Naive B cell (primary cell): Measurements from ENCODE around the gene KCNQ2. TPM values are rescaled to one million over a fixed set of nuclear protein-coding genes. Genes with fewer than 3 reads are reported as not detected.

Source experiments
- ATAC-seq, 2 donors: fragments of 150-1000 bp; cut with Tn5 transposase; 2 replicates each; pipeline ENCODE4 v1.10.0; 2021; ENCODE audit warnings: low read depth in 2 of 2, mild to moderate bottlenecking in 2 of 2, moderate library complexity in 2 of 2
- DNase-seq: peaks from one replicate; pipeline ENCODE4 v3.0.0; 2022
- H3K27ac Mint-ChIP-seq, 6 donors: one replicate each; pipeline ENCODE4 v1.8.0; 2020 to 2022; ENCODE audit warnings: mild to moderate bottlenecking in 6 of 6, mixed read lengths in 6 of 6, moderate library complexity in 5 of 6, inconsistent platforms in 2 of 6
- H3K27me3 Mint-ChIP-seq, 3 donors: one replicate each; pipeline ENCODE4 v1.8.0; 2021 to 2022; ENCODE audit warnings: mixed read lengths in 3 of 3, mild to moderate bottlenecking in 1 of 3
- H3K36me3 Mint-ChIP-seq, 2 donors: one replicate each; pipeline ENCODE4 v1.8.0; 2020 to 2022; ENCODE audit warnings: mixed read lengths in 2 of 2, inconsistent platforms in 1 of 2, mild to moderate bottlenecking in 1 of 2
- H3K4me1 Mint-ChIP-seq, 3 donors: one replicate each; pipeline ENCODE4 v1.8.0; 2020 to 2022; ENCODE audit warnings: mixed read lengths in 3 of 3, inconsistent platforms in 1 of 3, mild to moderate bottlenecking in 1 of 3, moderate library complexity in 1 of 3
- H3K4me3 Mint-ChIP-seq, 8 donors: one replicate each; pipeline ENCODE4 v1.8.0; 2020 to 2022; ENCODE audit warnings: mild to moderate bottlenecking in 8 of 8, mixed read lengths in 8 of 8, moderate library complexity in 8 of 8, inconsistent platforms in 2 of 8
- H3K9me3 Mint-ChIP-seq, 7 donors: one replicate each; pipeline ENCODE4 v1.8.0; 2020 to 2022; ENCODE audit warnings: mixed read lengths in 7 of 7, mild to moderate bottlenecking in 5 of 7, inconsistent platforms in 2 of 7, moderate library complexity in 1 of 7
- polyA plus RNA-seq, 6 donors: library from polyadenylated mRNA; unstranded; fragments of 300-500 nt; fragmentation: Illumina TruSeq; gene quantifications; one replicate each; pipeline ENCODE4 v1.2.3, GENCODE V29; 2021; ENCODE audit warnings: low read depth in 6 of 6

The KCNQ2 gene
- polyA plus RNA-seq, 6 donors from 2014 or later = 0.54 to 1.1 TPM; not detected in 4

GRCh38 chr20:63413963-63414684 lies 58.3 kb downstream of the KCNQ2 start:
- DNase-seq = no peak
- no peaks in the 10 kb centered on the region for H3K36me3 Mint-ChIP-seq
- no peak for ATAC-seq
- H3K4me3 Mint-ChIP-seq = no peak overlapping the region
- peaks cover 0 to under 1% (median 0%) of the 10 kb centered on the region in 7 donors for H3K9me3 Mint-ChIP-seq
- H3K27me3 Mint-ChIP-seq = peaks cover 0 to 35% (median 6%) of the 10 kb centered on the region in 3 donors
- peaks cover 0 to under 1% (median 0%) of the 10 kb centered on the region in 3 donors for H3K4me1 Mint-ChIP-seq
- H3K27ac Mint-ChIP-seq = no peak overlapping the region

- DNase-seq (no peak), ATAC-seq (no peak)
- Mint-ChIP-seq H3K27ac (no peak overlapping the region), H3K4me3 (no peak overlapping the region), H3K36me3 (no peaks in the 10 kb centered on the region), H3K27me3 (peaks cover 0 to 30% (median 6%) of the 10 kb centered on the region in 3 donors), H3K9me3 (peaks cover 0 to 2% (median 0%) of the 10 kb centered on the region in 7 donors), H3K4me1 (peaks cover 0 to 4% (median 0%) of the 10 kb centered on the region in 3 donors)
Measured at GRCh38 chr20:63413323-63413722, 59.1 kb downstream of the KCNQ2 start.

DNA sequence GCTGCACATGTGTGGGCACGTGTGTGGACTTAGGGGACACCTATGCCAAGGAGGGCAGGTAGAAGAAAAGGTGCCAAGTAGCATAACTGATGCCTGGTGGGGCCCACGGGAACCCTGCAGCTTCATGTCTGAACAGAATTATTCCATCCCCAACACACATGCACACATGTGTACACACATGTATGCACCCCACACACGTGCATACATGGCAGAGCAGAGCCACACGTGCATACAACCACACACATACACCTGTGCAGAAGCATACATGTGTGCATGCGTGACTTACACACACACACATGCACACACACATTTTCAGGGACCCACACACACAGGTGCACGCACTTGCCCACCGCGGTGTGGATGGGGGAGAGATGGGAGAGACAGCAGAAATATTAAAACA lies 59.6 kb downstream of the KCNQ2 start:
- Mint-ChIP-seq H3K4me1 (peaks cover 0 to 4% (median 0%) of the 10 kb centered on the region in 3 donors), H3K27ac (no peak overlapping the region), H3K36me3 (no peaks in the 10 kb centered on the region), H3K9me3 (peaks cover 0 to 2% (median 0%) of the 10 kb centered on the region in 7 donors), H3K4me3 (peak overlapping the region in 1 of 8 donors; percentile 68), H3K27me3 (peaks cover 0 to 26% (median 6%) of the 10 kb centered on the region in 3 donors)
- ATAC-seq (no peak), DNase-seq (no peak)

DNA sequence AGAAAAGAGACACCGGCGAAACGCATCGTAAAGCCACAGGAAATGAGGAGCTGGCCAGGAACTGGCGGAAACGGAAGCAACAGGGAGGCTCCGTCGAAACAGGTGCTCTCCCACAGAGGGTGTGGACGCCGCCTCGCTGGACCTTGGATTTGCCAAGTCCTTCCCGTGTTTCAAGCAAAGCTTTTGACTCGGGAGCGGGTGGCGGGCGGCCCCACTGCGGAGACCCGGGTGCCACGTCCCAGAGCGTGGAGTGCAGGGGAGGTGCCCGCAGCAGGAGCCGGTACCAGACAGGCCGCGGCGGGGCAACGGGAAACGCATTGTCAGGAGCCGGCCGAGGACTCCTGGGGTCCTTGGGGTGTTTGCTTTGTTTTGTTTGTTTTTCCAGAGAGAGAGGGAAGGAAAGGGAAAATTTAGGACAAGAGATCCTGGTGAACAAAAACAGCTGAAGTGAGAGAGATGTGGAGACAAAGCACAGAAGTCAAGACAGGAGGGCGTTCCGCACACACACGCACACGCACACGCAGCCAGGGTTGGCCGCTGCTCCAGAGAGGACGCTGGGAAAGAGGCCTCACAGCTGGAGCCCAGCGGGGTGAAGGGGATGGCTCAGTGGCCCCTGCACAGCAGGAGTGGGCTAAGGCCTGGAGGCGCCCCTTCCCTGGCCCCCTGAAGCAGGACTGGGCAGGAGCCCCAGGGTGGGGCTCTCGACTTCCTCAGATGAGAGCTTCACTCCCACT lies 60.4 kb downstream of the KCNQ2 start:
- peaks cover 0 to 21% (median 6%) of the 10 kb centered on the region in 3 donors for H3K27me3 Mint-ChIP-seq
- peak overlapping the region in 1 of 8 donors; percentile 19 for H3K4me3 Mint-ChIP-seq
- H3K36me3 Mint-ChIP-seq = no peaks in the 10 kb centered on the region
- peaks cover 0 to 4% (median 0%) of the 10 kb centered on the region in 3 donors for H3K4me1 Mint-ChIP-seq
- ATAC-seq (no peak), DNase-seq (no peak)
- no peak overlapping the region for H3K27ac Mint-ChIP-seq
- H3K9me3 Mint-ChIP-seq = peaks cover 0 to 2% (median 0%) of the 10 kb centered on the region in 7 donors

- Mint-ChIP-seq H3K4me1 (peaks cover 0 to 4% (median 0%) of the 10 kb centered on the region in 3 donors), H3K27me3 (peaks cover 0 to 17% (median 6%) of the 10 kb centered on the region in 3 donors), H3K4me3 (peak overlapping the region in 1 of 8 donors; percentile 19), H3K36me3 (no peaks in the 10 kb centered on the region), H3K27ac (no peak overlapping the region), H3K9me3 (peaks cover 0 to 2% (median 0%) of the 10 kb centered on the region in 7 donors)
- ATAC-seq = no peak
- no peak for DNase-seq
Measured at GRCh38 chr20:63411151-63411897, 61.1 kb downstream of the KCNQ2 start.

GRCh38 chr20:63409834-63410435 lies 62.5 kb downstream of the KCNQ2 start:
- no peak for ATAC-seq

GRCh38 chr20:63409066-63409833 lies 63.2 kb downstream of the KCNQ2 start:
- Mint-ChIP-seq H3K4me3 (no peak overlapping the region), H3K36me3 (no peaks in the 10 kb centered on the region), H3K27ac (peak overlapping the region in 1 of 6 donors; percentile 81), H3K9me3 (peaks cover 0 to 2% (median 0%) of the 10 kb centered on the region in 7 donors), H3K4me1 (peaks cover 0 to 4% (median 0%) of the 10 kb centered on the region in 3 donors), H3K27me3 (peaks cover 0 to 17% (median 6%) of the 10 kb centered on the region in 3 donors)
- ATAC-seq (no peak), DNase-seq (no peak)

More at GRCh38 chr20:63409834-63410435, 62.5 kb downstream of the KCNQ2 start:
- H3K9me3 Mint-ChIP-seq = peaks cover 0 to 2% (median 0%) of the 10 kb centered on the region in 7 donors
- peaks cover 0 to 17% (median 6%) of the 10 kb centered on the region in 3 donors for H3K27me3 Mint-ChIP-seq
- peaks cover 0 to 4% (median 0%) of the 10 kb centered on the region in 3 donors for H3K4me1 Mint-ChIP-seq
- no peak overlapping the region for H3K4me3 Mint-ChIP-seq
- no peak overlapping the region for H3K27ac Mint-ChIP-seq
- H3K36me3 Mint-ChIP-seq = no peaks in the 10 kb centered on the region
- DNase-seq = no peak

DNA sequence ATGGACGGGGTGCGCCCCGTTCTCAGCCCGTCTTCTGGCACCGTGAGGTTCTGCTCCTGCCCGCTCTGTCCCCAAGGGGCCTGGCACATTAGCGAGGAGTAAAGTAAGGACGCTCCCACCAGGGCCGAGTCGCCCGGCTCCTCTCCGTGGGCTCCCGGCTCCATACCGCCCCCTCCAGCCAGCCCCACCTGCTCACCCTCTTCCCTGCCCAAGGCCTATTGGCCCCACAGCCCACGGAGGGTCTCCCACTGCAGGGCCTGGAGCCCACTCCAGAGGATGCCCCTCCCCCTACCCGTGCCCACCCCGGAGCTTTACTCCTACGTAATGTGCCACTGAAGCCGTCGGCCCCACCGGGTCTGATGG lies 63.8 kb downstream of the KCNQ2 start:
- H3K4me3 Mint-ChIP-seq = no peak overlapping the region
- H3K9me3 Mint-ChIP-seq = peaks cover 0 to 2% (median 0%) of the 10 kb centered on the region in 7 donors
- no peak for DNase-seq
- H3K4me1 Mint-ChIP-seq = peaks cover 0 to 4% (median 0%) of the 10 kb centered on the region in 3 donors
- no peak for ATAC-seq
- H3K27me3 Mint-ChIP-seq = peaks cover 0 to 22% (median 6%) of the 10 kb centered on the region in 3 donors
- H3K27ac Mint-ChIP-seq = peak overlapping the region in 1 of 6 donors; percentile 81
- no peaks in the 10 kb centered on the region for H3K36me3 Mint-ChIP-seq

GRCh38 chr20:63407928-63408683 lies 64.3 kb downstream of the KCNQ2 start:
- no peak for DNase-seq
- Mint-ChIP-seq H3K9me3 (peaks cover 0 to 2% (median 0%) of the 10 kb centered on the region in 7 donors), H3K4me1 (peaks cover 0 to 4% (median 0%) of the 10 kb centered on the region in 3 donors), H3K27me3 (peaks cover 0 to 21% (median 6%) of the 10 kb centered on the region in 3 donors), H3K4me3 (no peak overlapping the region), H3K36me3 (no peaks in the 10 kb centered on the region), H3K27ac (no peak overlapping the region)
- ATAC-seq = no peak

DNA sequence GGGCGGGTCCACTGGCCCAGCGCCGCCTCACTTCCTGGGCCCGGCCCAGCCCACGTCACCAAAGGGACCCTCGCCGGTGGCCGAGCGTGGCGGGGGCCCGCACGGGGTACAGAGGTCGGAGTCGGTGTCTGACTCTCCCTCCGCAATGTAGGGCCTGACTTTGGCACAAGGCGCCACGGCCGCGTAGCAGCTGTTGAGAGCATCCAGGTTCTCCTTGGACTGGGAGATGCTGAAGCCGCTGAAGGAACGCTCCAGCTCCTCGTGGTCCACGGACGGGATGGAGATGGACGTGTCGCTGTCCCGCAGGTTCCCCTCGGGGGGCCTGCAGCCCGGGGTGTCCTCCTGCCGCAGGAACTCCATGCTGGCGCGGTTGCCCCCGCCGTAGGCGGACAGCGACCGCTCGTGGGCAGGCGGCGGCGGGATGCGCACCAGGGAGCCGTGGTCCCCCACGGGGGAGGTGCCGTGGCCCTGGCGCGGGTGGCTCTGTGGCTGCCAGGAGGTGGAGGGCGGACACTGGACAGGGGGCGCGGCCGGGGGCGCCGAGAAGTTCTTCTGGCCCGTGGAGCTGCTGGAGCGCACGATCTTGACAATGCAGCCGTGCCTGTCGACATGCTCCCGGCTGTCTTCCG lies 65.7 kb downstream of the KCNQ2 start:
- H3K4me3 Mint-ChIP-seq = no peak overlapping the region
- no peak overlapping the region for H3K27ac Mint-ChIP-seq
- ATAC-seq = no peak
- H3K27me3 Mint-ChIP-seq = peaks cover 0 to 10% (median 6%) of the 10 kb centered on the region in 3 donors
- no peak for DNase-seq
- peaks cover 0 to 4% (median 2%) of the 10 kb centered on the region in 3 donors for H3K4me1 Mint-ChIP-seq
- H3K9me3 Mint-ChIP-seq = peaks cover 0 to 2% (median 0%) of the 10 kb centered on the region in 7 donors
- H3K36me3 Mint-ChIP-seq = no peaks in the 10 kb centered on the region

- Mint-ChIP-seq H3K27ac (no peak overlapping the region), H3K9me3 (peaks cover 0 to 2% (median 0%) of the 10 kb centered on the region in 7 donors), H3K27me3 (peaks cover 0 to 6% (median 6%) of the 10 kb centered on the region in 3 donors), H3K36me3 (no peaks in the 10 kb centered on the region), H3K4me3 (no peak overlapping the region), H3K4me1 (peaks cover 0 to 4% (median 2%) of the 10 kb centered on the region in 3 donors)
- ATAC-seq = no peak
- no peak for DNase-seq
Measured at GRCh38 chr20:63406011-63406410, 66.4 kb downstream of the KCNQ2 start.
